ENCODE results near the gene NFATC3.

NFATC3 gene

GRCh38 chr16:68269793-68270192 lies 184.6 kb downstream of the NFATC3 start:
- TF ChIP-seq MYC (IDR thresholded peaks at IDR 0.05; ENCODE audit: low read depth, low read length) (no peak), POLR2A (IDR thresholded peaks at IDR 0.05; ENCODE audit: extremely low read depth, insufficient read length) (no peak)
- TF ChIP-seq, protein P1, sequence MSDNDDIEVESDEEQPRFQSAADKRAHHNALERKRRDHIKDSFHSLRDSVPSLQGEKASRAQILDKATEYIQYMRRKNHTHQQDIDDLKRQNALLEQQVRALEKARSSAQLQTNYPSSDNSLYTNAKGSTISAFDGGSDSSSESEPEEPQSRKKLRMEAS (IDR thresholded peaks at IDR 0.05; ENCODE audit: low read depth, low read length), result no peak
- TF ChIP-seq, protein P2, sequence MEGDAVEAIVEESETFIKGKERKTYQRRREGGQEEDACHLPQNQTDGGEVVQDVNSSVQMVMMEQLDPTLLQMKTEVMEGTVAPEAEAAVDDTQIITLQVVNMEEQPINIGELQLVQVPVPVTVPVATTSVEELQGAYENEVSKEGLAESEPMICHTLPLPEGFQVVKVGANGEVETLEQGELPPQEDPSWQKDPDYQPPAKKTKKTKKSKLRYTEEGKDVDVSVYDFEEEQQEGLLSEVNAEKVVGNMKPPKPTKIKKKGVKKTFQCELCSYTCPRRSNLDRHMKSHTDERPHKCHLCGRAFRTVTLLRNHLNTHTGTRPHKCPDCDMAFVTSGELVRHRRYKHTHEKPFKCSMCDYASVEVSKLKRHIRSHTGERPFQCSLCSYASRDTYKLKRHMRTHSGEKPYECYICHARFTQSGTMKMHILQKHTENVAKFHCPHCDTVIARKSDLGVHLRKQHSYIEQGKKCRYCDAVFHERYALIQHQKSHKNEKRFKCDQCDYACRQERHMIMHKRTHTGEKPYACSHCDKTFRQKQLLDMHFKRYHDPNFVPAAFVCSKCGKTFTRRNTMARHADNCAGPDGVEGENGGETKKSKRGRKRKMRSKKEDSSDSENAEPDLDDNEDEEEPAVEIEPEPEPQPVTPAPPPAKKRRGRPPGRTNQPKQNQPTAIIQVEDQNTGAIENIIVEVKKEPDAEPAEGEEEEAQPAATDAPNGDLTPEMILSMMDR (IDR thresholded peaks at IDR 0.05; ENCODE audit: low read depth, low read length), result no peak
- no peak for DNase-seq (ENCODE audit: low read depth)
- H3K4me3 ChIP-seq (ENCODE audit: low read depth, low read length), result no peak overlapping the region

DNA sequence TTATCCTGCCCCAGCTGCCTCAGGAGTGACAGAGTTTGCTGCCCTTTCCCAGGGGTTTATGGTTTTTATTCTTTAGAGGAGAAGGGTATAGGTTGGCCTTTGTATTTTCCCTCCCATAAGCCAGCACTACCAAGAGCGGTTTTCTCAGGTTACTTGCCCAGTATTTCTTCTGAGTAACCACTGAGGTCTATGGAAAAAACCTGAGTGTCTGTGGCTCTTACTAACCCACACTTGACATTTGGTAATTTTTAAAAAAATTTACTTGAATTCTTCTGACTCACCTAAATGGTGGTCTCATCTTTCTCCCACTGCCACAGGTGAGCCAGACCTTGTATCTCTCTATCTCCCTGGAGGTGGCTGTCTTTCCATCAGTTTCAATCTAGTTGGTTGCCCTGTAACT lies 185.2 kb downstream of the NFATC3 start:
- TF ChIP-seq, protein P1 (IDR thresholded peaks at IDR 0.05; ENCODE audit: low read depth, low read length), result no peak
- TF ChIP-seq POLR2A (IDR thresholded peaks at IDR 0.05; ENCODE audit: extremely low read depth, insufficient read length) (no peak), MYC (IDR thresholded peaks at IDR 0.05; ENCODE audit: low read depth, low read length) (no peak)
- TF ChIP-seq, protein P2 (IDR thresholded peaks at IDR 0.05; ENCODE audit: low read depth, low read length), result no peak
- H3K4me3 ChIP-seq (ENCODE audit: low read depth, low read length), result no peak overlapping the region
- no peak for DNase-seq (ENCODE audit: low read depth)

- DNase-seq (ENCODE audit: low read depth), result no peak
- no peak overlapping the region for H3K4me3 ChIP-seq (ENCODE audit: low read depth, low read length)
- TF ChIP-seq POLR2A (IDR thresholded peaks at IDR 0.05; ENCODE audit: extremely low read depth, insufficient read length) (no peak), MYC (IDR thresholded peaks at IDR 0.05; ENCODE audit: low read depth, low read length) (no peak)
- TF ChIP-seq, protein P2 (IDR thresholded peaks at IDR 0.05; ENCODE audit: low read depth, low read length), result no peak
Observed at GRCh38 chr16:68272507-68273209, 187.5 kb downstream of the NFATC3 start.

DNA sequence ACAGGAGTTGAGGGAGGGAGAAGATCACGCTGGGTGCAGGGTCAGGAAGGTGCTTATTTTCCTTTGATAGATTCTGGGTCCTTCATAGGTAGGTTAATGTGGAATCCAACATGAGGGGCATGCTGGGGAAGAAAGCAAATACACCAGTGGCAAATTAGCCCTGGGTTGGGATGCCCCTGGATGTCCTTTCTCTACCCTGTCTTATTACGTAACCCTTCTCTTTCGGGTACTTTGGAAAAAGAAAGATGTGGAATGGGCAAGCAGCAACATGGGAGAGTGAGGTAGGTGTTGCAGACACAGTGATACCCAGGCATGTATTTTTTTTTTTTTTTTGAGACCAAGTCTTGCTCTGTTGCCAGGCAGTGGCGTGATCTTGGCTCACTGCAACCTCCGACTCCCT lies 188.3 kb downstream of the NFATC3 start:
- DNase-seq (ENCODE audit: low read depth), result no peak
- TF ChIP-seq MYC (IDR thresholded peaks at IDR 0.05; ENCODE audit: low read depth, low read length), result no peak
- TF ChIP-seq, protein P2 (IDR thresholded peaks at IDR 0.05; ENCODE audit: low read depth, low read length), result no peak
- TF ChIP-seq, protein P1 (IDR thresholded peaks at IDR 0.05; ENCODE audit: low read depth, low read length), result no peak
- no peak for TF ChIP-seq POLR2A (IDR thresholded peaks at IDR 0.05; ENCODE audit: extremely low read depth, insufficient read length)

GRCh38 chr16:68273896-68274295 lies 188.7 kb downstream of the NFATC3 start:
- TF ChIP-seq, protein P1 (IDR thresholded peaks at IDR 0.05; ENCODE audit: low read depth, low read length), result no peak
- TF ChIP-seq POLR2A (IDR thresholded peaks at IDR 0.05; ENCODE audit: extremely low read depth, insufficient read length) (no peak), MYC (IDR thresholded peaks at IDR 0.05; ENCODE audit: low read depth, low read length) (no peak)
- TF ChIP-seq, protein P2 (IDR thresholded peaks at IDR 0.05; ENCODE audit: low read depth, low read length), result no peak
- DNase-seq (ENCODE audit: low read depth), result no peak
- H3K4me3 ChIP-seq (ENCODE audit: low read depth, low read length), result no peak overlapping the region

More for the DNA sequence above, 188.3 kb downstream of the NFATC3 start:
- no peak overlapping the region for H3K4me3 ChIP-seq (ENCODE audit: low read depth, low read length)
